Neural progenitor cell (in vitro differentiated cells): ENCODE data around the gene RLF.

ENCODE experiments used
- CTCF ChIP-seq: fragments of 200-600 bp; sonication (generic); IDR thresholded peaks from 2 replicates; pipeline ENCODE4 v1.5.1; 2017; ENCODE audit warnings: antibody characterized with exemption, mild to moderate bottlenecking
- EZH2phosphoT487 ChIP-seq: fragments of 200-600 bp; sonication (generic); IDR thresholded peaks from 2 replicates; pipeline ENCODE4 v1.6.1; 2017; ENCODE audit warnings: antibody characterized with exemption

GRCh38 chr1:40179496-40180089, 18.4 kb downstream of the RLF start:
- no peak for TF ChIP-seq CTCF
- TF ChIP-seq EZH2phosphoT487 = no peak
